Right ventricle myocardium inferior (tissue), 1 donor: Measurements from ENCODE around the gene ASTN2. TPM values are rescaled to one million over a fixed set of nuclear protein-coding genes. Genes with fewer than 3 reads are reported as not detected.
"Not testable (repeated sequence)": the region's sequence is repeated elsewhere in the genome, so short reads cannot be mapped to it uniquely, and the experiment has no call there.

Source experiments
- ATAC-seq: fragments of 200-7000 bp; cut with Tn5 transposase; one replicate; pipeline ENCODE4 v1.9.1; 2020; ENCODE audit warnings: mild to moderate bottlenecking, moderate library complexity
- DNase-seq: peaks from one replicate; pipeline ENCODE4 v3.0.0; 2021; ENCODE audit errors: missing footprints
- intact Hi-C: fragments of 100-400 bp; cut with DNase I; formaldehyde crosslinking; loops from one replicate; pipeline ENCODE4 v1.11.0; 2022
- total RNA-seq: library from RNA; stranded (reverse); fragmentation: NEBNext Ultra II Directional; extraction: Animal tissue kit (Norgen Biotek cat#: 25700); gene quantifications from one replicate; pipeline ENCODE4 v1.2.1, GENCODE V29; 2021
- donor health status: DM: no; HTN: yes; CAD: no; lungs with severe emphysema.

Gene ASTN2
- total RNA-seq, 1 donor from 2014 or later = 8.3 TPM

- intact Hi-C loops = no loop called here
These were observed 485.2 kb downstream of the ASTN2 start for GRCh38 chr9:116929621-116930020.

GRCh38 chr9:116928884-116929283 lies 486.0 kb downstream of the ASTN2 start:
- ATAC-seq (no peak), DNase-seq (no peak)
- intact Hi-C loops = no loop called here

More at GRCh38 chr9:116929621-116930020, 485.2 kb downstream of the ASTN2 start:
- DNase-seq (no peak), ATAC-seq (no peak)

GRCh38 chr9:116928289-116928688 lies 486.6 kb downstream of the ASTN2 start:
- DNase-seq (no peak), ATAC-seq (no peak)
- intact Hi-C loops = no loop called here

GRCh38 chr9:116927726-116928125 lies 487.1 kb downstream of the ASTN2 start:
- ATAC-seq = no peak
- intact Hi-C loops = no loop called here

GRCh38 chr9:116925121-116925520 lies 489.7 kb downstream of the ASTN2 start:
- intact Hi-C loops = no loop called here
- DNase-seq = no peak
- ATAC-seq = no peak

More at GRCh38 chr9:116927726-116928125, 487.1 kb downstream of the ASTN2 start:
- DNase-seq = no peak

GRCh38 chr9:116924462-116925110 lies 490.3 kb downstream of the ASTN2 start:
- intact Hi-C loops = no loop called here

GRCh38 chr9:116917895-116918508 lies 496.9 kb downstream of the ASTN2 start:
- intact Hi-C loops, ATAC-seq, DNase-seq: not testable (repeated sequence)

More at GRCh38 chr9:116924462-116925110, 490.3 kb downstream of the ASTN2 start:
- ATAC-seq = no peak
- DNase-seq = no peak

GRCh38 chr9:116913536-116913935 lies 501.3 kb downstream of the ASTN2 start:
- intact Hi-C loops = no loop called here
- ATAC-seq (no peak), DNase-seq (no peak)

- ATAC-seq (no peak), DNase-seq (no peak)
- intact Hi-C loops = no loop called here
These were observed 504.7 kb downstream of the ASTN2 start for GRCh38 chr9:116910201-116910600.

GRCh38 chr9:116907989-116908388 lies 506.9 kb downstream of the ASTN2 start:
- DNase-seq (no peak), ATAC-seq (no peak)
- intact Hi-C loops = no loop called here

GRCh38 chr9:116905171-116905588 lies 509.7 kb downstream of the ASTN2 start:
- intact Hi-C loops = no loop called here
- no peak for ATAC-seq
- no peak for DNase-seq

- no peak for DNase-seq
- intact Hi-C loops = no loop called here
- ATAC-seq = no peak
These were observed 510.7 kb downstream of the ASTN2 start for GRCh38 chr9:116904165-116904564.

GRCh38 chr9:116901260-116901659 lies 513.6 kb downstream of the ASTN2 start:
- DNase-seq (no peak), ATAC-seq (no peak)
- intact Hi-C loops = no loop called here

GRCh38 chr9:116900543-116900942 lies 514.3 kb downstream of the ASTN2 start:
- ATAC-seq = no peak
- DNase-seq = no peak
- intact Hi-C loops = no loop called here

- no peak for DNase-seq
- intact Hi-C loops = no loop called here
- no peak for ATAC-seq
These were observed 514.9 kb downstream of the ASTN2 start for GRCh38 chr9:116900007-116900367.

- intact Hi-C loops = no loop called here
- no peak for ATAC-seq
- no peak for DNase-seq
These were observed 515.4 kb downstream of the ASTN2 start for GRCh38 chr9:116899337-116900006.

- intact Hi-C loops, DNase-seq, ATAC-seq: not testable (repeated sequence)
These were observed 516.7 kb downstream of the ASTN2 start for GRCh38 chr9:116898131-116898530.

GRCh38 chr9:116897201-116897600 lies 517.7 kb downstream of the ASTN2 start:
- intact Hi-C loops = no loop called here
- DNase-seq (no peak), ATAC-seq (no peak)

GRCh38 chr9:116895961-116896360 lies 518.9 kb downstream of the ASTN2 start:
- DNase-seq (no peak), ATAC-seq (no peak)
- intact Hi-C loops = no loop called here

- DNase-seq = no peak
- ATAC-seq = no peak
- intact Hi-C loops = no loop called here
These were observed 523.4 kb downstream of the ASTN2 start for GRCh38 chr9:116891424-116891823.
